Measurements from ENCODE around the gene SNAPC2.
A peak's percentile ranks its signal among the peaks of the same experiment; 100 is the strongest.

Gene SNAPC2

DNA sequence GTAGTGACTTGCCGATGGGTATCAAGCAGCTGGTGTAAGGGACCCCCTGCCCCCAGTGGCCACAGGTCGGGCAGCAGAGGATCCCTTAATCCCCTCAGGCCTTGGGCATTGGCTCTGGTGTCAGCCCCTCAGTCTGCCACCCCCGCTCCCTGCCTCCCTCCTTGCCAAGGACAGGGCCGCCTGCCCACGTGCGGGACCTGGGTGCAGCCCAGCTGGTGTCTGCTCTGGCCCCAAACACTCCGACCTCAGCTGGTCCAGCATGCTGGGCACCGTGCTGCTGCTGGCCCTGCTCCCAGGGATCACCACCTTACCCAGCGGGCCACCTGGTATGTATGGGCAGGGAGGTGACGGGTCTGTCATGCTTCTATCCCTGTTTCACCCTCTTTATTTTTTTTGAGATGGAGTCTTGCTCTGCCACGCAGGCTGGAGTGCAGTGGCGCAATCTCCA, 5.5 kb upstream of the SNAPC2 start, which contains the start of gene TGFBR3L:
TSS of gene TGFBR3L (plus strand) at position 233 of the 448 bp plus-strand sequence.
- H3K4me2 ChIP-seq (ENCODE audit: low read length) = peak within 1 kb of the TSS; percentile 49; the same call in 1 of the 2 replicates
- peaks cover 36% of the 10 kb centered on the region for H3K36me3 ChIP-seq (ENCODE audit: insufficient read depth, low read length)
- peaks cover 4% of the 10 kb centered on the region; the same call in 1 of the 2 replicates for H3K27me3 ChIP-seq (ENCODE audit: insufficient read depth, low read length)
- H3K9me3 ChIP-seq (ENCODE audit: low read length) = no peaks in the 10 kb centered on the region
- no peak for TF ChIP-seq EZH2 (IDR thresholded peaks at IDR 0.05; ENCODE audit: borderline replicate concordance, low read length)
- no peak for TF ChIP-seq CTCF (IDR thresholded peaks at IDR 0.05; ENCODE audit: low read length)
- H3K9ac ChIP-seq (ENCODE audit: low read length) = no peak within 1 kb of the TSS
- H3K79me2 ChIP-seq (ENCODE audit: insufficient read depth, low read length) = no peaks in the 10 kb centered on the region
- no peak within 1 kb of the TSS for H2AFZ ChIP-seq (ENCODE audit: low read length)
- no peak within 1 kb of the TSS for H3K27ac ChIP-seq (ENCODE audit: low read depth, low read length, poor library complexity, severe bottlenecking)
- peaks cover 34% of the 10 kb centered on the region for H3K4me1 ChIP-seq (ENCODE audit: insufficient read depth, low read length, severe bottlenecking)
- H3K4me3 ChIP-seq (ENCODE audit: low read depth, low read length, poor library complexity, severe bottlenecking) = peak within 1 kb of the TSS; percentile 35
- no peaks in the 10 kb centered on the region for H3K9me2 ChIP-seq (ENCODE audit: low read depth, low read length)
- no peaks in the 10 kb centered on the region for H4K20me1 ChIP-seq (ENCODE audit: insufficient read depth, low read length)
- H3F3A ChIP-seq (ENCODE audit: insufficient read depth, low read length) = no peaks in the 10 kb centered on the region

DNA sequence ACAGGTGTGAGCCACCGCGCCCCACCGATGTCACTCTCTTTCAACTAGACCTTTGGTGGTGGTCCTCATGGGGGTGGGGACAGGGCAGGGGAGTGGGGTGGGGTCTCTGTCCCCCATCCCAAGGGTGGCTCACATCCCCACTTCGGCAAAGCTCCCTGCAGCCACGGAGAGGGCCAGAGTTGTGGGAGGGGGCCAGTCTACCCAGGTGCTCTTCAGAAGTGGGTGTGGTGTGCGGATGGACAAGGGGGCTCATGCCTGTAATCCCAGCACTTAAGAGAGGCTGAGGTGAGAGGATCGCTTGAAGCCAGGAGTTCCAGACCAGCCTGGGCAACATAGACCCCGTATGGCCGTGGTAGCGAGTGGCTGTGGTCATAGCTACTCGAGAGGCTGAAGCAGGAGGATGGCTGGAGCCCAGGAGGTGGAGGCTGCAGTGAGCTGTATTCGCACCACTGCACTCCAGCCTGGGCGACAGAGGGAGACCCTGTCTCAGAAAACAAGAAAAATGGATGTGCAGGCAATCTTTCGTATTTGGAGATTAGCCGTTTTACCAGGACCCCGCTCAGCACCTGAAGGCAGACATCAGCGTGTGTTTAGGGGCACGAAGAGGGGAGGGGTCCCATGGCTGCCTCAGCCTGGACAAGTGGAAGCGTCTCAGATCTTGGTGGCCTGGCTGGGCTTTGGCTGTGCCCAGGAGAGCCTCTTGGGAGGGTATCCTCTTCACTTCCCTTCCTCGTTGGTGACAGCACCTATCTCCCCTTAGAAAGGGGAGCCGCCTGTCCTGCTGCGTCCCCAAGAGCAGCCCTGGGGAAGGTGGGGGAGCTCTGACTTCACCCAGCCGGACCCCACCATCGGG, 4.7 kb upstream of the SNAPC2 start:
- peaks cover 29% of the 10 kb centered on the region for H3K36me3 ChIP-seq (ENCODE audit: insufficient read depth, low read length)
- no peak overlapping the region for H3K27ac ChIP-seq (ENCODE audit: low read depth, low read length, poor library complexity, severe bottlenecking)
- no peak overlapping the region for H2AFZ ChIP-seq (ENCODE audit: low read length)
- TF ChIP-seq EZH2 (IDR thresholded peaks at IDR 0.05; ENCODE audit: borderline replicate concordance, low read length) = no peak
- TF ChIP-seq CTCF (IDR thresholded peaks at IDR 0.05; ENCODE audit: low read length) = no peak
- H3K9me2 ChIP-seq (ENCODE audit: low read depth, low read length) = no peaks in the 10 kb centered on the region
- no peaks in the 10 kb centered on the region for H3K79me2 ChIP-seq (ENCODE audit: insufficient read depth, low read length)
- peaks cover 37% of the 10 kb centered on the region for H3K4me1 ChIP-seq (ENCODE audit: insufficient read depth, low read length, severe bottlenecking)
- H3K4me3 ChIP-seq (ENCODE audit: low read depth, low read length, poor library complexity, severe bottlenecking) = peak overlapping the region; percentile 35
- H3K4me2 ChIP-seq (ENCODE audit: low read length) = peak overlapping the region; percentile 49
- H3K9ac ChIP-seq (ENCODE audit: low read length) = no peak overlapping the region
- H3K27me3 ChIP-seq (ENCODE audit: insufficient read depth, low read length) = peaks cover 4% of the 10 kb centered on the region; the same call in 1 of the 2 replicates
- no peaks in the 10 kb centered on the region for H3K9me3 ChIP-seq (ENCODE audit: low read length)
- no peaks in the 10 kb centered on the region for H3F3A ChIP-seq (ENCODE audit: insufficient read depth, low read length)
- H4K20me1 ChIP-seq (ENCODE audit: insufficient read depth, low read length) = no peaks in the 10 kb centered on the region

GRCh38 chr19:7916103-7916954, 3.8 kb upstream of the SNAPC2 start:
- Histone ChIP-seq H3K9me2 (ENCODE audit: low read depth, low read length) (no peaks in the 10 kb centered on the region), H3K4me3 (ENCODE audit: low read depth, low read length, poor library complexity, severe bottlenecking) (peak overlapping the region; percentile 35), H2AFZ (ENCODE audit: low read length) (no peak overlapping the region), H3K9ac (ENCODE audit: low read length) (no peak overlapping the region; the same call in 1 of the 2 replicates), H3K36me3 (ENCODE audit: insufficient read depth, low read length) (peaks cover 20% of the 10 kb centered on the region), H3K9me3 (ENCODE audit: low read length) (no peaks in the 10 kb centered on the region), H3K27ac (ENCODE audit: low read depth, low read length, poor library complexity, severe bottlenecking) (no peak overlapping the region), H3F3A (ENCODE audit: insufficient read depth, low read length) (no peaks in the 10 kb centered on the region), H3K4me1 (ENCODE audit: insufficient read depth, low read length, severe bottlenecking) (peaks cover 42% of the 10 kb centered on the region), H4K20me1 (ENCODE audit: insufficient read depth, low read length) (no peaks in the 10 kb centered on the region), H3K79me2 (ENCODE audit: insufficient read depth, low read length) (no peaks in the 10 kb centered on the region), H3K27me3 (ENCODE audit: insufficient read depth, low read length) (peaks cover 4% of the 10 kb centered on the region; the same call in 1 of the 2 replicates), H3K4me2 (ENCODE audit: low read length) (peak overlapping the region; percentile 49)
- TF ChIP-seq CTCF (IDR thresholded peaks at IDR 0.05; ENCODE audit: low read length) = no peak
- TF ChIP-seq EZH2 (IDR thresholded peaks at IDR 0.05; ENCODE audit: borderline replicate concordance, low read length) = no peak
